Cardiac muscle cell (in vitro differentiated cells and primary cell): ENCODE results near the gene RAD51C. TPM values are rescaled to one million over a fixed set of nuclear protein-coding genes. Genes with fewer than 3 reads are reported as not detected.
A peak's percentile ranks its signal among the peaks of the same experiment; 100 is the strongest.
"Not testable (repeated sequence)": the region's sequence is repeated elsewhere in the genome, so short reads cannot be mapped to it uniquely, and the experiment has no call there.

Experiments used
- DNase-seq, 2 donors: peaks; one replicate each; pipeline versions ENCODE4 v3.0.0 to v3.0.0-alpha.2; 2010 to 2017; ENCODE audit warnings: low read depth in 1 of 2, low spot score in 1 of 2
- H3K27ac ChIP-seq: fragments of 200-600 bp; sonication (generic); 2 replicates; pipeline ENCODE4 v1.5.1; 2016
- H3K27me3 ChIP-seq: fragments of 200-600 bp; sonication (generic); 2 replicates; pipeline ENCODE4 v1.6.0; 2016; ENCODE audit warnings: control low read depth
- H3K36me3 ChIP-seq: fragments of 200-600 bp; sonication (generic); 2 replicates; pipeline ENCODE4 v1.5.1; 2016; ENCODE audit warnings: control low read depth
- H3K4me1 ChIP-seq: fragments of 200-600 bp; sonication (generic); 2 replicates; pipeline ENCODE4 v1.8.1; 2017; ENCODE audit warnings: low read depth, mild to moderate bottlenecking, mixed run types
- H3K4me3 ChIP-seq: fragments of 200-600 bp; sonication (generic); 2 replicates; pipeline ENCODE4 v1.5.1; 2016; ENCODE audit warnings: mild to moderate bottlenecking
- H3K9me3 ChIP-seq: fragments of 200-600 bp; sonication (generic); 2 replicates; pipeline ENCODE4 v1.5.1; 2017; ENCODE audit warnings: low read depth, mild to moderate bottlenecking, control low read depth
- CTCF ChIP-seq: IDR thresholded peaks from 2 replicates; pipeline ENCODE4 v1.5.1; 2012; ENCODE audit warnings: low read depth, mild to moderate bottlenecking, low read length
- polyA plus RNA-seq: library from polyadenylated mRNA; unstranded; fragments of >200 nt; fragmentation: Nextera tagmentation; extraction: Ambion mirVana; gene quantifications from 2 replicates; pipeline ENCODE4 v1.2.1, GENCODE V29; 2016
- total RNA-seq: library from RNA; depleted of rRNA; stranded (reverse); fragments of >200 nt; gene quantifications from 2 replicates; pipeline ENCODE4 v1.2.3, GENCODE V29; 2016

The RAD51C gene
- 10.9 and 14.8 TPM in 2 replicates for total RNA-seq
- 21.8 and 37.2 TPM in 2 replicates for polyA plus RNA-seq

GRCh38 chr17:58692239-58693055 lies at the start of gene RAD51C:
RAD51C (plus strand) TSS chr17:58692602; CDS start chr17:58692644, 42 bp downstream.
- peak; percentile 47 to 93 for DNase-seq
- H3K4me3 ChIP-seq = peak within 1 kb of the TSS; percentile 25
- H3K36me3 ChIP-seq = no peaks in the 10 kb centered on the region
- no peaks in the 10 kb centered on the region for H3K9me3 ChIP-seq
- H3K27ac ChIP-seq = peak within 1 kb of the TSS; percentile 47
- no peak for TF ChIP-seq CTCF
- no peaks in the 10 kb centered on the region for H3K27me3 ChIP-seq
- no peaks in the 10 kb centered on the region for H3K4me1 ChIP-seq

- H3K27me3 ChIP-seq = no peaks in the 10 kb centered on the region
- TF ChIP-seq CTCF = no peak
- DNase-seq = peak in 1 of 2 donors; percentile 69
Observed at GRCh38 chr17:58643147-58643546, 49.3 kb upstream of the RAD51C start.

GRCh38 chr17:58648236-58648635 lies 44.2 kb upstream of the RAD51C start:
- no peaks in the 10 kb centered on the region for H3K36me3 ChIP-seq
- no peak for TF ChIP-seq CTCF
- no peak overlapping the region for H3K4me3 ChIP-seq
- no peaks in the 10 kb centered on the region for H3K4me1 ChIP-seq
- DNase-seq = no peak
- H3K27me3 ChIP-seq = no peaks in the 10 kb centered on the region
- no peaks in the 10 kb centered on the region for H3K9me3 ChIP-seq
- H3K27ac ChIP-seq = no peak overlapping the region

More at GRCh38 chr17:58643147-58643546, 49.3 kb upstream of the RAD51C start:
- no peaks in the 10 kb centered on the region for H3K4me1 ChIP-seq
- no peak overlapping the region for H3K4me3 ChIP-seq
- H3K27ac ChIP-seq = no peak overlapping the region
- H3K36me3 ChIP-seq = no peaks in the 10 kb centered on the region
- no peaks in the 10 kb centered on the region for H3K9me3 ChIP-seq

- H3K27ac ChIP-seq = peak overlapping the region; percentile 99
- H3K4me1 ChIP-seq, H3K9me3 ChIP-seq, H3K27me3 ChIP-seq, DNase-seq, H3K4me3 ChIP-seq, H3K36me3 ChIP-seq: not testable (repeated sequence)
Observed at GRCh38 chr17:58657962-58658803, 34.2 kb upstream of the RAD51C start.

- Histone ChIP-seq H3K9me3 (no peaks in the 10 kb centered on the region), H3K27ac (peak overlapping the region; percentile 99), H3K4me3 (peak overlapping the region; percentile 30), H3K27me3 (no peaks in the 10 kb centered on the region), H3K4me1 (no peaks in the 10 kb centered on the region), H3K36me3 (no peaks in the 10 kb centered on the region)
- peak; percentile 93 to 99 for DNase-seq
- no peak for TF ChIP-seq CTCF
Observed at GRCh38 chr17:58658804-58659713, 33.3 kb upstream of the RAD51C start.

GRCh38 chr17:58659714-58660084 lies 32.7 kb upstream of the RAD51C start:
- Histone ChIP-seq H3K27ac (peak overlapping the region; percentile 99), H3K4me3 (peak overlapping the region; percentile 30)
- H3K36me3 ChIP-seq, H3K27me3 ChIP-seq, DNase-seq, H3K9me3 ChIP-seq, H3K4me1 ChIP-seq: not testable (repeated sequence)
